GM19043 (cell line): Measurements from ENCODE around the gene DNM3.

Experiments
- ATAC-seq: cut with Tn5 transposase; IDR thresholded peaks from one replicate; pipeline ENCODE4 v1.9.1; 2021; ENCODE audit warnings: low read depth; ENCODE audit not compliant: unreplicated experiment

Gene DNM3

GRCh38 chr1:171913385-171913784, 72.1 kb downstream of the DNM3 start:
- no peak for ATAC-seq

- ATAC-seq, result no peak
Measured at GRCh38 chr1:171916315-171916771, 75.0 kb downstream of the DNM3 start.

DNA sequence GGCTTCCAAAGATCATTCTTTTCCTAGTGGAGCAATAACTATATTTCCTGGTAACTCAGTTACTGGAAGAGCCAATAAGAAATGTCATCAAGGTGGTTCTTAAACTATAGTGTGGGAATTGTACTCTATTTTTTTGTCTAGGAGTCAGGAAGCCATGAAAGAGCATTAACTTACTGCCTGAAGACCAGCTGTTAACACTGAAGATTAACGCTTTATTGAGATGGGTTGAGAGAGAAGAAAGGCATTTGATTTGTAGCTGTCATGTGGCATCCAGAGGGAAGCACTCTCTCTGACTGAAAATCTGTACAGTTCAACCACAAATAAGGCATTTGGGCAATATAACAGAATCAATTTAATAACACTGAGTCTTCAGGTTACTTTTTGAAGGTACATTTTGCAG, 76.0 kb downstream of the DNM3 start:
- ATAC-seq, result no peak

- no peak for ATAC-seq
Measured at GRCh38 chr1:171919891-171920887, 78.9 kb downstream of the DNM3 start.

- ATAC-seq, result no peak
Measured at GRCh38 chr1:171922999-171923398, 81.7 kb downstream of the DNM3 start.

DNA sequence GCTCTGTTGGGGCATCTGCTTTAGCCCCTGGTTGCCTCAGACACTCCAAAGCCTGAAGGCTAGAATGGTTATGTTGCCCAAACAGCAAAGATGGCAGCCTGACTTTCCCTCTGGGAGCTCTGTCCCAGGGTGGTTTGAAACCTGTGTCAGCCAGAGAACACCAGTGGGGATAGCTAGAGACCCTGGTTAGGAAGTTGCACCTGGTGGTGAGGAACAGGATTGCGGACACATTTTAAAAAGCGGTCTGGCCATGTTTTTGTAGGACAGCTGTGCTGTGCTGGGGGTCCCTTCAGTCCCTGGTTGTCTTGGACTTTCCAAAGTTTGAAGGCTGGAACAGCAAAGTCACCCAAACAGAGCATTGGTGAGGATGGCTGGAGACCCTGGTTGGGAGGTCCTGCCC, 87.8 kb downstream of the DNM3 start:
- no peak for ATAC-seq

DNA sequence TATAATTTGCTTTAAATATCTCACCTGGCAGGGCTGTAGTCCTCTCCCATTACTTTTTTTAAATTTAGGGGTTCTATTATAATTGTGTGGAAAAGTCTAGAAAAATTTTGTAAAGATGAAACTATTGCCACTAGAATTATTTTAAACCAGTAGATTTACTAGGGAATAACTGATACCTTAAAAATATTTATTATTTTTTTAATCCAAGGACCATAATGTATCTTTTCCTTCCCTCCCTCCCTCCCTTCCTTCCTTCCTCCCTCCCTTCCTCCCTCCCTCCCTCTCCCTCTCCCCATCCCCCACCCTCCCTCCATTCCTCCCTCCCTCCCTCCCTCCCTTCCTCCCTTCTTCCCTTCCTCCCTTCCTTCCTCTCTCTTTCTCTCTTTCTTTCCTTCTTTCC, 90.5 kb downstream of the DNM3 start:
- no peak for ATAC-seq

- ATAC-seq, result no peak
Measured at GRCh38 chr1:171934664-171935063, 93.4 kb downstream of the DNM3 start.

DNA sequence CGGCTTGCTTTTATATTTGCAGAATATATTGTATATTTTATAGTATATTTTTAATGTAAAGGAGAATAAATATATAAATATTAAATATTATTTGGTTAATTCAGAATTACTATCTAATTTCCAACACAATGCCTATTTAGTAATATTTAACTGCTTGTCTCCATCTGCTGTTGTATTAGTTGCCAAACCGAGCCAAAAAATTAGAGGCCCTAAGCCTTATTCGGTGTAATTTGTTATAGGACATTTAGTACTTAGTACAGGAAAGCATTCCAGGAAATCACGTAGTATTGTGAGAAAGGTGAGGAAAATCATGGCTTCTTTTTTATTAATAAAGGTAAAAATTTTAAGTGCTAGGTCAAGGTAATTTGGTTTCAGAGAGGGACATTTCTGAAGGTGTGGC, 93.8 kb downstream of the DNM3 start:
- ATAC-seq, result no peak

DNA sequence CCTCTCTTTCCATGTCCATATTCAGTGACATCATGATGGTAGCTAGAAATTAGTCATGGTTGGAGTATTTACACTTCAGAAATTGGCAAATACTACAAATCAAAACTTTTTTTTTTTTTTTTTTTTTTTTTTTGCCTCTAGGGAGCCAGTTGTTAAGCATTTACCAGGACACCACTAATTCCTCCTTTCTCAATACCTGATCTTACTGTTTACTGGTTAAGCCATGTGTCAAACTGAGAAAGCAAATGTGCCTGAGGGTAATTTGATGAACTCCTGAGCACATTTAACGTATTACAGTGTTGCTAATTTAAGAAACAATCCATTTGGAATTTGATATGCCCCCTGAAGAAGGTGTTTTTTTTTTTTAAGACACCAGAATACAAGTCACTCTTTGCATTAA, 94.4 kb downstream of the DNM3 start:
- ATAC-seq, result no peak

DNA sequence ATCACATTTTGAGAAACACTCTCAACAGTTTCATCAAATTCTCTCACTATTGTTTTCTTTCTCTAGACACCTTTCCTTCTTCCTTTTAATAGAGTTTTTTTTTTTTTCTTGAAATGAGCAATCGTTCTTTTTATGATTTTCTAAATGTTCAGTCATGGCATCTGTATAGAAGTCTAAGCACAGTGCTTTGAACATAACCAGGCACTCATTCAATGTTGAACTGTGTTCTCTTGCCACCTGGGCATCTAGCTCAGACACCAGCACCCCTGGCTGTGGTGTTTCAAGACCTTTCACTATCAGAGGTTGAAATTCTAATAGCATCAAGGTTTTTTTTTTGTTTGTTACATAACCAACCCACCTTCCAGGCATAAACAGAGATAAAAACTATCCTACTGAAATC, 96.6 kb downstream of the DNM3 start:
- ATAC-seq, result no peak

- ATAC-seq, result no peak
Measured at GRCh38 chr1:171939740-171940139, 98.4 kb downstream of the DNM3 start.

DNA sequence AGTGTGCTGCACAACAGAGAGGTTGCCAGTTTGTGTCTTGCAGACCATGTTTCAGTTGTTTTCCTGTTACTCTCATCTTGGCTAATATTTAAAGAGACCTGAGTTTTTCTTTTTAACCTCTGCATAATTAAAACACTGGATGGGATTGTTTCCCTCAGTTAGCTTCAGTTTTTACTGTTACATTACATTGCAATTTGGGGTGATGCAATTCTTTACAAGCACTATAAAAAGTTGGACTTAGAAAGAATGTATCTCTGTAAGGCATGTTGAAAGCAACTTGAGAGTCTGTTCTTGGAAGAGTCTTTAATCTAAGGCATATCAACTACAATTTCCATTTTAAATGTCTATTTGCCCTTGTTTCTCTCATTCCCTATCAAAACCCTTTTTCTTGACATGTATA, 99.1 kb downstream of the DNM3 start:
- no peak for ATAC-seq

DNA sequence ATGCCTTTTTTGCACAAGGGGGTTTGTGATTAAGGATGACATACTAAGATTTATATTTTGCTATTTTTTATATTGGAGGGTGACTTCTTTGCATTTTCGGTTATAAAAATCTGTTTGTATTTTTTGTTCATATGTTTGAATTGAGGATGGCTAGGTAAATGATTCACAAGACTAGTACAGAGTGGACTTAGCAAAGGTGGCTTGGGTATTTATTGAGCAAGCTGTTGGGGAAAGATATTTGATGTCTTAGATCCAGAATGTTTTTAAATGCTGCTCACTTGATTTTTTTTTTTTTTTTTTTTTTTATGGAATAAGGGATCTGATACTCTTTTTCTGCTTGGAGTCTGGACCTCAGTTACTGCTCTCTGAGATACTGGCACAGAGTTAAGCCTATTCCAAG, 100.6 kb downstream of the DNM3 start:
- ATAC-seq, result no peak

- ATAC-seq, result no peak
Measured at GRCh38 chr1:171943973-171944561, 102.8 kb downstream of the DNM3 start.

- ATAC-seq, result no peak
Measured at GRCh38 chr1:171948511-171948910, 107.2 kb downstream of the DNM3 start.

- ATAC-seq, result no peak
Measured at GRCh38 chr1:171949316-171949715, 108.0 kb downstream of the DNM3 start.

- ATAC-seq, result no peak
Measured at GRCh38 chr1:171953835-171954234, 112.5 kb downstream of the DNM3 start.

- ATAC-seq, result no peak
Measured at GRCh38 chr1:171954361-171954760, 113.1 kb downstream of the DNM3 start.

- no peak for ATAC-seq
Measured at GRCh38 chr1:171961861-171962260, 120.6 kb downstream of the DNM3 start.

- no peak for ATAC-seq
Measured at GRCh38 chr1:171963762-171964161, 122.5 kb downstream of the DNM3 start.

DNA sequence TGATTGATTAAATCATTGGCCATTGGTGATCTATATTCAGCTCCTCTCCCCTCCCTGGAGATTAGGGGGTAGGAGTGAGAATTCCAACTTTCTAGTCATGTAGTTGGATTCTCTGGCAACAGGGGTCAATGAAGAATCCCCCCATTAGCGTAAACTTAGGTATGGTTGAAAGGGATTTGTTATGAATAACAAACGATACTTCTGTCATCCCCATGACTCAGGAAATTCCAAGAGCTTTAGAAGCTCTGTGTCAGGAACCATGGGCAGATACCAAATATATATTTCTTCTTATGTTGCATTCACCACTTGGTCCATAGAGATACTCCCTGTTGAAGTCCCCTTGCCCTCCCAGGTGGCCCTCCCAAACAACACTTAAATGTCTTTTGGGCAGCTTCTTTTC, 124.5 kb downstream of the DNM3 start:
- no peak for ATAC-seq
